ENCODE measurements around the gene LST1. TPM values are rescaled to one million over a fixed set of nuclear protein-coding genes. Genes with fewer than 3 reads are reported as not detected.
A peak's percentile ranks its signal among the peaks of the same experiment; 100 is the strongest.

The LST1 gene
- total RNA-seq, 1 donor from 2014 or later: not detected

DNA sequence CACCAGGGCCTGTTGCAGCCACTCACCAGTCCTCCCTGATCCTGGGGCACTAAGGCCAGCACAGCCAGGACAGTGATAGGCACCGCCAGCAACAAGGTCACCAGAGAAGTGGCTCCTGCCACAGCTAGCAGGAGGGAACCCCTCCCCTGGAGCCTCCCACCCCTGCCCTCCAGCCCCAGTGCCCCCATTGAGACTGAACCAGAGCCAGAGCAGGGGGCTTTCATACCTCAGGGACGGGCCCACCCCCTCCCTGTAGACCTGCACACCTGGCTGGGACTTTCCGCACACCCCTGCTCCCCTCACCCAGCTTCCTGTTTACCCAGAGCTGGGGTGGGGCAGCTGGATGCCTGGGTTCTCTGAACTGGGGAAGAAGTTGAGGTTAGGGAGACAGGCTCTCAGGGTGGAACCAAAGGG lies 3.8 kb upstream of the LST1 start, which contains the start of gene LTB:
Gene LTB (minus strand): TSS at position 195 of the 414 bp plus-strand sequence. CDS start 7 bp downstream, at position 188.
- Mint-ChIP-seq H3K9me3 (no peaks in the 10 kb centered on the region), H3K27me3 (ENCODE audit: insufficient read depth, low read depth) (peaks cover 18% of the 10 kb centered on the region), H3K4me3 (peak within 1 kb of the TSS; percentile 95), H3K36me3 (no peaks in the 10 kb centered on the region), H3K27ac (peak within 1 kb of the TSS; percentile 90), H3K4me1 (peaks cover 17% of the 10 kb centered on the region)
- TF ChIP-seq EZH2 (IDR thresholded peaks at IDR 0.05): no peak
- no peak for TF ChIP-seq EZH2phosphoT487 (IDR thresholded peaks at IDR 0.05)
- TF ChIP-seq, protein P1, sequence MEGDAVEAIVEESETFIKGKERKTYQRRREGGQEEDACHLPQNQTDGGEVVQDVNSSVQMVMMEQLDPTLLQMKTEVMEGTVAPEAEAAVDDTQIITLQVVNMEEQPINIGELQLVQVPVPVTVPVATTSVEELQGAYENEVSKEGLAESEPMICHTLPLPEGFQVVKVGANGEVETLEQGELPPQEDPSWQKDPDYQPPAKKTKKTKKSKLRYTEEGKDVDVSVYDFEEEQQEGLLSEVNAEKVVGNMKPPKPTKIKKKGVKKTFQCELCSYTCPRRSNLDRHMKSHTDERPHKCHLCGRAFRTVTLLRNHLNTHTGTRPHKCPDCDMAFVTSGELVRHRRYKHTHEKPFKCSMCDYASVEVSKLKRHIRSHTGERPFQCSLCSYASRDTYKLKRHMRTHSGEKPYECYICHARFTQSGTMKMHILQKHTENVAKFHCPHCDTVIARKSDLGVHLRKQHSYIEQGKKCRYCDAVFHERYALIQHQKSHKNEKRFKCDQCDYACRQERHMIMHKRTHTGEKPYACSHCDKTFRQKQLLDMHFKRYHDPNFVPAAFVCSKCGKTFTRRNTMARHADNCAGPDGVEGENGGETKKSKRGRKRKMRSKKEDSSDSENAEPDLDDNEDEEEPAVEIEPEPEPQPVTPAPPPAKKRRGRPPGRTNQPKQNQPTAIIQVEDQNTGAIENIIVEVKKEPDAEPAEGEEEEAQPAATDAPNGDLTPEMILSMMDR (IDR thresholded peaks at IDR 0.05): no peak
- Histone ChIP-seq H3K9ac (peak within 1 kb of the TSS; percentile 44), H3K27ac (no peak within 1 kb of the TSS), H3K27me3 (peaks cover 9% of the 10 kb centered on the region), H2AFZ (replicated peaks) (peak within 1 kb of the TSS; percentile 87), H3K79me2 (ENCODE audit: low read depth) (no peaks in the 10 kb centered on the region), H3K36me3 (no peaks in the 10 kb centered on the region), H3F3A (ENCODE audit: low read depth) (no peaks in the 10 kb centered on the region), H3K4me1 (peaks cover 11% of the 10 kb centered on the region), H3K4me2 (peak within 1 kb of the TSS; percentile 94), H4K20me1 (ENCODE audit: low read depth) (no peaks in the 10 kb centered on the region), H3K4me3 (peak within 1 kb of the TSS; percentile 69), H3K9me3 (ENCODE audit: low read depth) (no peaks in the 10 kb centered on the region)
- DNase-seq (ENCODE audit: low spot score): no peak

DNA sequence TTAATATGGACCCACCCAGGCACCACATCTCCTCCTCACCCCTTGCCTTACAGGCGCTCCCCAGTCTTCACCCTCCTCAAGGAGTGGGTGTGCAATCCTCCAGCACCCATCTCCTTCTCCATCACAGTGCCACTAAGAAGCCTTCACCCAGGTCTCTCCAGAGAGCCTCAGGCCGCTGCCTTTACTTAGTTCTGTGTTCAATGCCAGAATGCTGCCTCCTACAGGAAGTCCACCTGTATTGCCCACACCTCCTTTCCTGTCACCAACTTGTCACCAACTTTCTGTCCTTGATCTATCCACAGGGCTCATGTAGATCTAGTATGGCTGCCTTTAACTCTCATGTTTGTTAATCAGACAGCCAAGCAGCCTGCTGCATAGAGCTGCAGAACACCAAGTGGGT lies 586 bp upstream of the LST1 start:
- Histone ChIP-seq H3K4me2 (no peak overlapping the region), H4K20me1 (ENCODE audit: low read depth) (no peaks in the 10 kb centered on the region), H3K36me3 (no peaks in the 10 kb centered on the region), H3K27ac (no peak overlapping the region), H3K79me2 (ENCODE audit: low read depth) (no peaks in the 10 kb centered on the region), H3K9me3 (ENCODE audit: low read depth) (no peaks in the 10 kb centered on the region), H3K4me3 (no peak overlapping the region), H3K4me1 (peaks cover 6% of the 10 kb centered on the region), H3K27me3 (peaks cover 2% of the 10 kb centered on the region), H3F3A (ENCODE audit: low read depth) (no peaks in the 10 kb centered on the region), H3K9ac (no peak overlapping the region), H2AFZ (replicated peaks) (no peak overlapping the region)
- Mint-ChIP-seq H3K4me3 (peak overlapping the region; percentile 5), H3K36me3 (no peaks in the 10 kb centered on the region), H3K4me1 (peaks cover 17% of the 10 kb centered on the region), H3K9me3 (no peaks in the 10 kb centered on the region), H3K27ac (no peak overlapping the region), H3K27me3 (ENCODE audit: insufficient read depth, low read depth) (peaks cover 11% of the 10 kb centered on the region)
- peak; percentile 53 for DNase-seq (ENCODE audit: low spot score)
- no peak for TF ChIP-seq EZH2 (IDR thresholded peaks at IDR 0.05)
- no peak for TF ChIP-seq EZH2phosphoT487 (IDR thresholded peaks at IDR 0.05)
- TF ChIP-seq, protein P1 (IDR thresholded peaks at IDR 0.05): peak; percentile 59

DNA sequence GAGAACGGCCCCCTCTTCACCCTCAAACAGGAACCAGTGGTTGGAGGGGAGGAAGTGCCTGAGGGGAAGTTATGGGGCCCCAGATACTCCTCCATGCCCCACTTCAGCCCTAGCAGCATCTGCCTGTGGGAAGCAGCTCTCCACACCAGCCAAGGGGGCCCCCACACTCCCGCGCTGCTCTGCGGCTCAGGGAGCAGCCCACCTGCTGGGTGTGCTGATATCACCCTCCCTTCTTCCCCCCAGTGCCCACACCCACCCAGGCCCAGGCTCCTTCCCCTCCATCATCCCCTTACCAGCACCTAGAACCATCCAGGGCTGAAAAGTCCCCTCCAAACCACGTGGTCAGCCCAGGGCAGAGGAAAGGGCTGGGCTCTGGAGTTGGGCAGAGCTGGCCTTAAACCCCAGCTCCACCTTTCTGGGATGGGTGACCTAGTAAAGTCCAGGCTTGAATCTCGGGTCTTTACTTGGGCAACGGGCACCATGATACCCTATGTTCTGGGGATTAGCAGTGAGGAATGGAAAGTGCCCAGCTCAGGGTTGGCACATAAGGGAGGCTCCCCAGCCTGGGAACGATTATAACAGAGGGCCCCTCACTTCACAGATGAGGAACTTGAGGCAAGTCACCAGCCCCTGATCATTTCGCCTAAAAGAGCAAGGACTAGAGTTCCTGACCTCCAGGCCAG lies 663 bp downstream of the LST1 start:
- Histone ChIP-seq H3K4me3 (no peak overlapping the region), H3K27me3 (no peaks in the 10 kb centered on the region), H3K4me2 (no peak overlapping the region), H3K4me1 (peaks cover 3% of the 10 kb centered on the region), H3K27ac (no peak overlapping the region), H3K9ac (no peak overlapping the region), H4K20me1 (ENCODE audit: low read depth) (no peaks in the 10 kb centered on the region), H2AFZ (replicated peaks) (no peak overlapping the region), H3F3A (ENCODE audit: low read depth) (no peaks in the 10 kb centered on the region), H3K36me3 (no peaks in the 10 kb centered on the region), H3K9me3 (ENCODE audit: low read depth) (no peaks in the 10 kb centered on the region), H3K79me2 (ENCODE audit: low read depth) (no peaks in the 10 kb centered on the region)
- H3K27ac Mint-ChIP-seq: peak overlapping the region; percentile 89
- no peaks in the 10 kb centered on the region for H3K9me3 Mint-ChIP-seq
- peaks cover 5% of the 10 kb centered on the region for H3K27me3 Mint-ChIP-seq (ENCODE audit: insufficient read depth, low read depth)
- H3K36me3 Mint-ChIP-seq: no peaks in the 10 kb centered on the region
- TF ChIP-seq EZH2phosphoT487 (IDR thresholded peaks at IDR 0.05): no peak
- no peak for TF ChIP-seq EZH2 (IDR thresholded peaks at IDR 0.05)
- TF ChIP-seq, protein P1 (IDR thresholded peaks at IDR 0.05): no peak
- peaks cover 7% of the 10 kb centered on the region for H3K4me1 Mint-ChIP-seq
- no peak for DNase-seq (ENCODE audit: low spot score)
- H3K4me3 Mint-ChIP-seq: no peak overlapping the region
